GM23338 (cell line): ENCODE data around the gene CSPG4. TPM values are rescaled to one million over a fixed set of nuclear protein-coding genes. Genes with fewer than 3 reads are reported as not detected.

ENCODE experiments used
- ATAC-seq: fragments of 200-7000 bp; cut with Tn5 transposase; 3 replicates; pipeline ENCODE4 v1.9.1; 2020
- DNase-seq: peaks from one replicate; pipeline ENCODE4 v3.0.0-alpha.2; 2015; ENCODE audit warnings: low spot score
- H2AFZ ChIP-seq: fragments of 200-600 bp; sonication (generic); 2 replicates; pipeline ENCODE4 v1.8.0; 2016; ENCODE audit warnings: antibody characterized with exemption, mild to moderate bottlenecking, moderate library complexity
- H3F3A ChIP-seq: fragments of 200-600 bp; sonication (generic); replicated peaks from 2 replicates; pipeline ENCODE4 v1.8.0; 2017; ENCODE audit warnings: antibody characterized with exemption, mixed run types, low read depth
- H3K27ac ChIP-seq: fragments of 200-600 bp; sonication (generic); 2 replicates; pipeline ENCODE4 v1.6.1; 2016; ENCODE audit warnings: low read depth
- H3K27me3 ChIP-seq: fragments of 200-600 bp; sonication (generic); 2 replicates; pipeline ENCODE4 v1.8.0; 2016; ENCODE audit warnings: mild to moderate bottlenecking, mixed run types, moderate library complexity; ENCODE audit not compliant: insufficient read depth
- H3K36me3 ChIP-seq: fragments of 200-600 bp; sonication (generic); 2 replicates; pipeline ENCODE4 v1.8.0; 2016; ENCODE audit warnings: mild to moderate bottlenecking; ENCODE audit not compliant: insufficient read depth
- H3K4me1 ChIP-seq: fragments of 200-600 bp; sonication (generic); 2 replicates; pipeline ENCODE4 v1.8.0; 2016; ENCODE audit warnings: mild to moderate bottlenecking, moderate library complexity; ENCODE audit not compliant: insufficient read depth
- H3K4me2 ChIP-seq: fragments of 200-600 bp; sonication (generic); 2 replicates; pipeline ENCODE4 v1.7.1; 2017; ENCODE audit warnings: mixed run types
- H3K4me3 ChIP-seq: fragments of 200-600 bp; sonication (generic); 2 replicates; pipeline ENCODE4 v1.6.1; 2016; ENCODE audit warnings: mixed run types
- H3K79me2 ChIP-seq: fragments of 200-600 bp; sonication (generic); replicated peaks from 2 replicates; pipeline ENCODE4 v1.8.0; 2017; ENCODE audit warnings: mild to moderate bottlenecking; ENCODE audit not compliant: insufficient read depth
- H3K9me2 ChIP-seq: fragments of 200-600 bp; sonication (generic); 2 replicates; pipeline ENCODE4 v1.8.0; 2017; ENCODE audit not compliant: insufficient read depth
- H4K20me1 ChIP-seq: fragments of 200-600 bp; sonication (generic); replicated peaks from 2 replicates; pipeline ENCODE4 v1.8.0; 2017; ENCODE audit warnings: mild to moderate bottlenecking; ENCODE audit not compliant: insufficient read depth
- H3K27ac Mint-ChIP-seq: 2 replicates; pipeline ENCODE4 v1.8.0; 2020; ENCODE audit warnings: inconsistent platforms, mild to moderate bottlenecking, moderate library complexity, mixed read lengths
- H3K27me3 Mint-ChIP-seq: 3 replicates; pipeline ENCODE4 v1.8.0; 2022; ENCODE audit warnings: low read depth, mild to moderate bottlenecking, moderate library complexity, mixed read lengths, inconsistent platforms; ENCODE audit not compliant: insufficient read depth, poor library complexity
- H3K36me3 Mint-ChIP-seq: 3 replicates; pipeline ENCODE4 v1.8.0; 2021; ENCODE audit warnings: low read depth, mild to moderate bottlenecking, inconsistent platforms, moderate library complexity, mixed read lengths
- H3K4me1 Mint-ChIP-seq: 3 replicates; pipeline ENCODE4 v1.8.0; 2020; ENCODE audit warnings: mild to moderate bottlenecking, inconsistent platforms, mixed read lengths
- H3K4me3 Mint-ChIP-seq: 3 replicates; pipeline ENCODE4 v1.8.0; 2021; ENCODE audit warnings: moderate library complexity, mild to moderate bottlenecking, inconsistent platforms, mixed read lengths
- H3K9me3 Mint-ChIP-seq: 3 replicates; pipeline ENCODE4 v1.8.0; 2020; ENCODE audit warnings: moderate library complexity, mild to moderate bottlenecking, inconsistent platforms, mixed read lengths
- CREB1 ChIP-seq: fragments of 250-450 bp; sonication (Bioruptor Pico); IDR thresholded peaks from 2 replicates; pipeline ENCODE4 v1.5.0; 2020; ENCODE audit warnings: low read depth, mild to moderate bottlenecking, moderate library complexity
- CTCF ChIP-seq, 2 experiments: fragments of 200-600 bp in 1 of 2; sonication (generic) in 1 of 2; conservative IDR thresholded peaks; 2 replicates each; pipeline versions ENCODE4 v1.5.1 to v1.6.1; 2016 to 2017; ENCODE audit warnings: antibody characterized with exemption in 2 of 2, low read depth in 2 of 2, mild to moderate bottlenecking in 2 of 2, moderate library complexity in 1 of 2
- ETS1 ChIP-seq: IDR thresholded peaks from 2 replicates; pipeline ENCODE4 v1.6.1; 2016; ENCODE audit warnings: antibody characterized with exemption
- EZH2 ChIP-seq: fragments of 200-600 bp; sonication (generic); IDR thresholded peaks from one replicate; pipeline ENCODE4 v1.8.0; 2017; ENCODE audit warnings: antibody characterized with exemption, mild to moderate bottlenecking, low read depth; ENCODE audit not compliant: unreplicated experiment
- EZH2phosphoT487 ChIP-seq: fragments of 200-600 bp; sonication (generic); IDR thresholded peaks from one replicate; pipeline ENCODE4 v1.8.1; 2018; ENCODE audit warnings: antibody characterized with exemption; ENCODE audit not compliant: unreplicated experiment
- JUNB ChIP-seq: IDR thresholded peaks from one replicate; pipeline ENCODE4 v1.6.1; 2016; ENCODE audit warnings: antibody characterized with exemption; ENCODE audit not compliant: unreplicated experiment
- NANOG ChIP-seq: IDR thresholded peaks from 2 replicates; pipeline ENCODE4 v1.6.1; 2016; ENCODE audit warnings: antibody characterized with exemption, borderline replicate concordance
- POLR2AphosphoS5 ChIP-seq: IDR thresholded peaks from 2 replicates; pipeline ENCODE4 v1.6.1; 2016; ENCODE audit warnings: antibody characterized with exemption, low read depth
- REST ChIP-seq: IDR thresholded peaks from one replicate; pipeline ENCODE4 v1.6.1; 2018; ENCODE audit warnings: antibody characterized with exemption; ENCODE audit not compliant: unreplicated experiment
- STAT1 ChIP-seq: IDR thresholded peaks from one replicate; pipeline ENCODE4 v1.6.1; 2016; ENCODE audit warnings: antibody characterized with exemption; ENCODE audit not compliant: unreplicated experiment
- ZNF114 ChIP-seq: fragments of 250-450 bp; sonication (Bioruptor Pico); IDR thresholded peaks from 2 replicates; pipeline ENCODE4 v1.5.0; 2020; ENCODE audit warnings: mild to moderate bottlenecking, moderate library complexity
- ZNF331 ChIP-seq: fragments of 250-450 bp; sonication (Bioruptor Pico); IDR thresholded peaks from 2 replicates; pipeline ENCODE4 v1.5.0; 2020; ENCODE audit warnings: low read depth, mild to moderate bottlenecking, moderate library complexity
- ZNF462 ChIP-seq: fragments of 250-450 bp; sonication (Bioruptor Pico); IDR thresholded peaks from 2 replicates; pipeline ENCODE4 v1.5.0; 2020; ENCODE audit warnings: mild to moderate bottlenecking, moderate library complexity
- polyA plus RNA-seq: library from polyadenylated mRNA; unstranded; fragments of >200 nt; fragmentation: Nextera tagmentation; extraction: Ambion mirVana; gene quantifications from 2 replicates; pipeline ENCODE4 v1.2.1, GENCODE V29; 2016
- total RNA-seq: library from RNA; depleted of rRNA; stranded (reverse); fragments of >200 nt; shearing (Covaris generic); gene quantifications from 2 replicates; pipeline ENCODE4 v1.2.3, GENCODE V29; 2014

The CSPG4 gene
- total and polyA plus RNA-seq, 2 experiments from 2014 or later: 0.27 to 4.0 TPM

- Histone ChIP-seq H3K36me3 (no peaks in the 10 kb centered on the region), H3K27me3 (no peaks in the 10 kb centered on the region), H3K27ac (no peak overlapping the region), H3K4me1 (peaks cover 4% of the 10 kb centered on the region; the same call in 1 of the 2 replicates), H3K9me2 (no peaks in the 10 kb centered on the region), H3K79me2 (no peaks in the 10 kb centered on the region), H4K20me1 (no peaks in the 10 kb centered on the region), H2AFZ (no peak overlapping the region), H3K4me3 (no peak overlapping the region), H3K4me2 (no peak overlapping the region), H3F3A (no peaks in the 10 kb centered on the region)
- Mint-ChIP-seq H3K9me3 (no peaks in the 10 kb centered on the region), H3K4me1 (peaks cover 13% of the 10 kb centered on the region), H3K27ac (no peak overlapping the region), H3K27me3 (peaks cover 17% of the 10 kb centered on the region), H3K36me3 (peaks cover 3% of the 10 kb centered on the region; the same call in 1 of the 3 replicates), H3K4me3 (no peak overlapping the region)
- TF ChIP-seq ZNF331 (CRISPR knock-in tag): no peak
- TF ChIP-seq EZH2: no peak
- TF ChIP-seq ZNF462 (CRISPR knock-in tag): no peak
- TF ChIP-seq NANOG: no peak
- TF ChIP-seq REST: no peak
- TF ChIP-seq STAT1: no peak
- no peak for TF ChIP-seq CTCF (conservative IDR thresholded peaks at IDR 0.05; ENCODE audit: low read depth in 2 of 2)
- no peak for TF ChIP-seq CREB1 (CRISPR knock-in tag)
- TF ChIP-seq EZH2phosphoT487: no peak
- no peak for TF ChIP-seq ZNF114 (CRISPR knock-in tag)
- no peak for TF ChIP-seq POLR2AphosphoS5
- TF ChIP-seq JUNB: no peak
- TF ChIP-seq ETS1: no peak
- DNase-seq (no peak), ATAC-seq (no peak)
Measured at GRCh38 chr15:75687486-75688277, 25.0 kb downstream of the CSPG4 start.
